HepG2 (cell line): ENCODE results near the gene MAML1. TPM values are rescaled to one million over a fixed set of nuclear protein-coding genes. Genes with fewer than 3 reads are reported as not detected.

Source experiments
- AGO2 ChIP-seq: fragments of 200-400 bp; formaldehyde crosslinking; optimal IDR thresholded peaks from 2 replicates; pipeline ENCODE3; 2017; ENCODE audit warnings: mild to moderate bottlenecking, low read depth, low read length, moderate library complexity
- CENPX ChIP-seq: sonication (generic); formaldehyde crosslinking; IDR thresholded peaks from 2 replicates; pipeline ENCODE4 v1.9.0; 2021; ENCODE audit warnings: mild to moderate bottlenecking, missing genetic modification reagents, moderate library complexity
- DDIT3 ChIP-seq: sonication (generic); formaldehyde crosslinking; IDR thresholded peaks from 2 replicates; pipeline ENCODE4 v1.4.0; 2020; ENCODE audit warnings: mild to moderate bottlenecking, missing genetic modification reagents
- GABPB1 ChIP-seq: IDR thresholded peaks from 2 replicates; pipeline ENCODE4 v1.6.1; 2016; ENCODE audit warnings: mild to moderate bottlenecking, missing genetic modification reagents, moderate library complexity, missing compliant biosample characterization
- HNF4G ChIP-seq, 2 experiments: sonication (generic) in 1 of 2; formaldehyde crosslinking in 1 of 2; IDR thresholded peaks; 2 replicates each; pipeline versions ENCODE4 v1.4.0 to v1.6.1; 2011 to 2020; ENCODE audit warnings: borderline replicate concordance in 2 of 2, low read depth in 2 of 2, mild to moderate bottlenecking in 2 of 2, low read length in 1 of 2, missing genetic modification reagents in 1 of 2, moderate library complexity in 1 of 2
- KMT2A ChIP-seq: sonication (generic); formaldehyde crosslinking; IDR thresholded peaks from 2 replicates; pipeline ENCODE4 v1.4.0; 2020; ENCODE audit warnings: missing genetic modification reagents
- MXD3 ChIP-seq: IDR thresholded peaks from 2 replicates; pipeline ENCODE4 v1.6.1; 2016; ENCODE audit warnings: mild to moderate bottlenecking, missing biosample characterization, missing genetic modification reagents
- NR2F1 ChIP-seq, 2 experiments: fragments of 450-650 bp in 1 of 2; formaldehyde crosslinking in 1 of 2; IDR thresholded peaks; 2 replicates each; pipeline versions ENCODE4 v1.5.0 to v1.6.1; 2016 to 2020; ENCODE audit warnings: mild to moderate bottlenecking in 1 of 2, missing compliant biosample characterization in 1 of 2, missing genetic modification reagents in 1 of 2, moderate library complexity in 1 of 2
- POLR2AphosphoS2 ChIP-seq: IDR thresholded peaks from 2 replicates; pipeline ENCODE4 v1.6.1; 2011; ENCODE audit warnings: low read depth, low read length, improper control_type of control experiment
- RXRA ChIP-seq: sonication (generic); formaldehyde crosslinking; IDR thresholded peaks from 2 replicates; pipeline ENCODE4 v1.5.1; 2020; ENCODE audit warnings: missing genetic modification reagents
- WIZ ChIP-seq: sonication (generic); formaldehyde crosslinking; IDR thresholded peaks from 2 replicates; pipeline ENCODE4 v1.5.1; 2020; ENCODE audit warnings: mild to moderate bottlenecking, missing genetic modification reagents
- ZBTB38 ChIP-seq: sonication (generic); formaldehyde crosslinking; IDR thresholded peaks from 2 replicates; pipeline ENCODE4 v1.5.1; 2020; ENCODE audit warnings: mild to moderate bottlenecking, missing genetic modification reagents
- ZEB1 ChIP-seq: IDR thresholded peaks from 2 replicates; pipeline ENCODE4 v1.6.1; 2012; ENCODE audit warnings: mild to moderate bottlenecking, low read depth, inconsistent platforms; ENCODE audit not compliant: insufficient replicate concordance
- ZNF142 ChIP-seq: sonication (generic); formaldehyde crosslinking; IDR thresholded peaks from 2 replicates; pipeline ENCODE4 v1.4.0; 2020; ENCODE audit warnings: missing genetic modification reagents
- ZNF205 ChIP-seq: IDR thresholded peaks from 2 replicates; pipeline ENCODE4 v1.6.1; 2018; ENCODE audit warnings: missing biosample characterization, missing genetic modification reagents
- ZNF282 ChIP-seq: fragments of 450-650 bp; IDR thresholded peaks from 2 replicates; pipeline ENCODE4 v1.6.1; 2018; ENCODE audit not compliant: partially characterized antibody
- ZNF619 ChIP-seq: sonication (generic); formaldehyde crosslinking; IDR thresholded peaks from 2 replicates; pipeline ENCODE4 v1.4.0; 2020; ENCODE audit warnings: mild to moderate bottlenecking, missing genetic modification reagents
- ZNF746 ChIP-seq: sonication (generic); formaldehyde crosslinking; IDR thresholded peaks from 2 replicates; pipeline ENCODE4 v1.8.0; 2022; ENCODE audit warnings: mild to moderate bottlenecking, missing genetic modification reagents
- ZSCAN21 ChIP-seq: sonication (generic); formaldehyde crosslinking; IDR thresholded peaks from 2 replicates; pipeline ENCODE4 v1.8.0; 2022; ENCODE audit warnings: mild to moderate bottlenecking, missing genetic modification reagents, moderate library complexity, borderline replicate concordance
- polyA plus RNA-seq, 8 experiments: library from polyadenylated mRNA; depleted of rRNA in 3 of 8; stranded (reverse) in 7 of 8; unstranded in 1 of 8; fragments of >200 nt; fragmentation: Illumina TruSeq in 4 of 8; extraction: Trizol in 4 of 8; gene quantifications; 2 replicates each; pipeline versions ENCODE4 v1.2.1 to v1.2.3, GENCODE V29; 2011 to 2016; ENCODE audit warnings: low read depth in 4 of 8, missing spikeins in 1 of 8, mixed read lengths in 1 of 8; ENCODE audit not compliant: insufficient read depth in 1 of 8
- total RNA-seq, 5 experiments: library from RNA; depleted of rRNA; stranded (reverse); fragments of >200 nt; fragmentation: Illumina TruSeq; extraction: Trizol; gene quantifications; 2 replicates each; pipeline ENCODE4 v1.2.3, GENCODE V29; 2016; ENCODE audit warnings: low read depth in 1 of 5
- TF ChIP-seq, protein P1 (sequence below): sonication (generic); formaldehyde crosslinking; IDR thresholded peaks from 2 replicates; pipeline ENCODE4 v1.4.0; 2020; ENCODE audit warnings: missing genetic modification reagents

Gene MAML1
- total and polyA plus RNA-seq, 2 of the 13 experiments (the other 11 are each of a cell fraction or from before 2014, with no cell fraction given) = 10.0 to 10.8 TPM

- TF ChIP-seq MXD3 (CRISPR knock-in tag) = peak; percentile 84; the same call in 1 of the 2 replicates
- peak; percentile 63 for TF ChIP-seq RXRA (CRISPR knock-in tag)
- peak; percentile 55; the same call in 1 of the 2 replicates for TF ChIP-seq ZNF142 (CRISPR knock-in tag)
- no peak for TF ChIP-seq CENPX
- TF ChIP-seq ZBTB38 (CRISPR knock-in tag) = no peak
- TF ChIP-seq NR2F1 (CRISPR knock-in tag; IDR thresholded peaks at IDR 0.05) = peak in 1 of 2 experiments; percentile 19; a peak in 1 of 4 replicates
- TF ChIP-seq ZNF205 (CRISPR knock-in tag) = peak; percentile 32; the same call in 1 of the 2 replicates
- no peak for TF ChIP-seq HNF4G (IDR thresholded peaks at IDR 0.05; ENCODE audit: borderline replicate concordance, low read depth, low read length)
- TF ChIP-seq HNF4G (CRISPR knock-in tag; IDR thresholded peaks at IDR 0.05; ENCODE audit: borderline replicate concordance, low read depth) = no peak
- no peak for TF ChIP-seq KMT2A (CRISPR knock-in tag)
- peak; percentile 58; the same call in 1 of the 2 replicates for TF ChIP-seq GABPB1 (CRISPR knock-in tag)
- TF ChIP-seq, protein P1, sequence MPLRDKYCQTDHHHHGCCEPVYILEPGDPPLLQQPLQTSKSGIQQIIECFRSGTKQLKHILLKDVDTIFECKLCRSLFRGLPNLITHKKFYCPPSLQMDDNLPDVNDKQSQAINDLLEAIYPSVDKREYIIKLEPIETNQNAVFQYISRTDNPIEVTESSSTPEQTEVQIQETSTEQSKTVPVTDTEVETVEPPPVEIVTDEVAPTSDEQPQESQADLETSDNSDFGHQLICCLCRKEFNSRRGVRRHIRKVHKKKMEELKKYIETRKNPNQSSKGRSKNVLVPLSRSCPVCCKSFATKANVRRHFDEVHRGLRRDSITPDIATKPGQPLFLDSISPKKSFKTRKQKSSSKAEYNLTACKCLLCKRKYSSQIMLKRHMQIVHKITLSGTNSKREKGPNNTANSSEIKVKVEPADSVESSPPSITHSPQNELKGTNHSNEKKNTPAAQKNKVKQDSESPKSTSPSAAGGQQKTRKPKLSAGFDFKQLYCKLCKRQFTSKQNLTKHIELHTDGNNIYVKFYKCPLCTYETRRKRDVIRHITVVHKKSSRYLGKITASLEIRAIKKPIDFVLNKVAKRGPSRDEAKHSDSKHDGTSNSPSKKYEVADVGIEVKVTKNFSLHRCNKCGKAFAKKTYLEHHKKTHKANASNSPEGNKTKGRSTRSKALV (CRISPR knock-in tag) = no peak
- peak; percentile 58; the same call in 1 of the 2 replicates for TF ChIP-seq ZSCAN21 (CRISPR knock-in tag)
- TF ChIP-seq ZEB1 = no peak
- no peak for TF ChIP-seq ZNF619
- TF ChIP-seq AGO2 = peak; percentile 94
- TF ChIP-seq DDIT3 (CRISPR knock-in tag) = no peak
- peak; percentile 84 for TF ChIP-seq POLR2AphosphoS2
- TF ChIP-seq WIZ = 0 out of 2 replicates have a peak, but pooled peaks have one; percentile 22
- no peak for TF ChIP-seq ZNF282
- TF ChIP-seq ZNF746 (CRISPR knock-in tag) = peak; percentile 43; the same call in 1 of the 2 replicates
These were observed 33.5 kb upstream of the MAML1 start, which contains the start of gene CANX (continued) for GRCh38 chr5:179698935-179699615.
